Measurements from ENCODE around the gene PXMP2.
"Not testable (repeated sequence)": the region's sequence is repeated elsewhere in the genome, so short reads cannot be mapped to it uniquely, and the experiment has no call there.

The PXMP2 gene

GRCh38 chr12:132660996-132661395 lies 26.4 kb upstream of the PXMP2 start:
- no peak for DNase-seq

GRCh38 chr12:132661972-132662371 lies 25.4 kb upstream of the PXMP2 start:
- no peak for DNase-seq

- DNase-seq = no peak
Observed at GRCh38 chr12:132662901-132663755, 24.3 kb upstream of the PXMP2 start.

GRCh38 chr12:132664206-132665148 lies 22.9 kb upstream of the PXMP2 start:
- DNase-seq = no peak

DNA sequence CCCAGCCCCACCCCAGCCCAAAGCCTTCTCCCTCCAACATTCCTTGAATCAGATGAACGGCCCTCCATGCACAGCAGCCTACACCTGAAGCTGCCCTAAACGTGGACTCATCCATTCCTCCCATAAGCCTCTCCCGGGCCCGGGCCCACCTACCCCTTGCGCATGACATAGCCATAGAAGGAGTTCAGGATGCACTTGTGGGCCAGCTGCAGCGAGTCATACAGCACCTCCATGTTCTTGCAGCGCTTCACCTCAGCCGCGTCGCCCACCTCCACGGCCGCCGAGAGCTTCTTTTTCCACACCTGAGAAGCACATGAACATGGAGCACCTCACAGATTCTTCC lies 22.3 kb upstream of the PXMP2 start:
- no peak for DNase-seq

- no peak for DNase-seq
Observed at GRCh38 chr12:132665794-132666193, 21.6 kb upstream of the PXMP2 start.

DNA sequence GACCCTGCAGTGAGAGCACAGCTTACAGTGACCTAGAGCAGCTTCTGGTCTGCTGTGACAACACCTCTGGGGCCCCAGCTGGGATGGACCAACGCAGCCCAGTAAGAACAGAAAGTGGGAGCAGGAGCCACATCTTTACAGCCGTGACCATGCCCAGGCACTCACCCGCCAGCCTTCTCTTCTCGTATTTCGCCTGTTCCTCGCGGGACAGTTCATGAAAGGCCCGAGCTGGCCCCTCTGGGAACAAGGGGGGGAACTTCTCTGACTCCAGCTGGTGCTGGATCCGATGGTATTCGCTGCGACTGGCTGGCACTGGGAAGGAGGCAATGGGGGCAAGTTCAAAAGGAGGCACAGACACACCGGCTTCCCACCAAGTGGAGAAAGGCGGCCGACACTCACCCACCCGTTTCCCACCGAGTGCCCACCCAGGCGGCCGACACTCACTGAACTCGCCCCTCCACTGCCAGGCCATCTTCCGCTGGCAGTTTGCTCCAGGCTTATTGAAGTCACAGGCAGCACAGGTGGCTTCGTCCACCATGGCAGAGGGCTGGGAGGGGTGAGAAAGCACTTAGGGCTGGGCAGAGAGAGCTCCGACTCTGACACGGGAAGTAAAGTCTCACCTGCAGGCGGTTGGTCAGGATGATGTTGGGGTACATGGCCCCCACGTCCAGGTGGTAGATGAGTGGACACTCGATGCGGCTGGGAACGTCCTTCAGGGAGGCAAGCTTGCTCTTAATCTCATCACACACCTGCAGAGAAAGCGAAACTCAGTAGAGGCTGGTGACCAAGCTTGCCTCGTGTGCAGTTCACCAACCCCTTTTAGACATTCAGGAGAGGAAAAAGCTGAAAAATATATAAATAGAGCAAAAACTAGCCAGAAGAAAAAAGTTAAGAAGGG lies 18.9 kb upstream of the PXMP2 start:
- DNase-seq = no peak

- DNase-seq = no peak
Observed at GRCh38 chr12:132669166-132669879, 18.1 kb upstream of the PXMP2 start.

DNA sequence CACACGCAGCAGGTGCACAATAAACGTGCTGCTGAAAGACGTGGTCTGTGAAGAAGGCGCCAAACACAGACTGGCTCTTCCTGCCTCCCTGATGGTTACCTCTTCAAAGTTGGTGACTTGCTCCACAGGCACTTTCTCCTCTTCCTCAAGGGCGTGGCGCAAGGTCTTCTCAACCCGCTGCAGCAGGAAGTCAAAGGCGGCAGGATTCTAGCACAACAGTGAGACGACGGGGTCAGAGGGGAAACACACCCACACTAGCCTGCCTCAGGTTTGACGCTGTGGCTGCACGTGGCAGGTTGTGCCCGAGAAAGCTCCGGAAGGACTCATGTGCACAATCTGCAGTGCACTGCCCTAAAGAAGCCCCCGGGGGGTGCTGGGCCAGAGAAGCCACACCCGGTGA lies 15.3 kb upstream of the PXMP2 start:
- no peak for DNase-seq

- no peak for DNase-seq
Observed at GRCh38 chr12:132672678-132673077, 14.7 kb upstream of the PXMP2 start.

GRCh38 chr12:132673288-132674179 lies 13.9 kb upstream of the PXMP2 start:
- no peak for DNase-seq

DNA sequence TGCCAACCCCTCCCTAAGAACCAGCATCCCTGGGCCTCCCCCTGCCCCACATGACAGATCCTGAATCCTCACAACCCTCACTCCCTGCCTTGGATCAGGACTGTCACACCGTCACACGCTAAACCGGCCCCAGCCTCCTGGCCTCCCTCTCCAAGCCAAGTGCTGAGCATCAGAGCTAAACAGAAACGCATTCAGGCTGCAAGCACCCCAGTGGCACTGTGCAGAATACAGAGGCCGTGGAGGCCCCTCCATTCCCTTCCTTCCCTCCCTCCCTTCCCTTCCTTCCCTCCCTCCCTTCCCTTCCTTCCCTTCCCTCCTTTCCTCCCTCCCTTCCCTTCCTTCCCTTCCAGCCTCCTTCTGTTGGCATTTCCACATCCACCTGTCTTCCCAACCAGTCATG lies 12.8 kb upstream of the PXMP2 start:
- no peak for DNase-seq

GRCh38 chr12:132675757-132676432 lies 11.5 kb upstream of the PXMP2 start:
- DNase-seq = no peak

- no peak for DNase-seq
Observed at GRCh38 chr12:132677492-132677891, 9.9 kb upstream of the PXMP2 start.

GRCh38 chr12:132685400-132685799 lies 2.0 kb upstream of the PXMP2 start:
- no peak for DNase-seq

- no peak for DNase-seq
Observed at GRCh38 chr12:132686825-132687210, 569 bp upstream of the PXMP2 start.

DNA sequence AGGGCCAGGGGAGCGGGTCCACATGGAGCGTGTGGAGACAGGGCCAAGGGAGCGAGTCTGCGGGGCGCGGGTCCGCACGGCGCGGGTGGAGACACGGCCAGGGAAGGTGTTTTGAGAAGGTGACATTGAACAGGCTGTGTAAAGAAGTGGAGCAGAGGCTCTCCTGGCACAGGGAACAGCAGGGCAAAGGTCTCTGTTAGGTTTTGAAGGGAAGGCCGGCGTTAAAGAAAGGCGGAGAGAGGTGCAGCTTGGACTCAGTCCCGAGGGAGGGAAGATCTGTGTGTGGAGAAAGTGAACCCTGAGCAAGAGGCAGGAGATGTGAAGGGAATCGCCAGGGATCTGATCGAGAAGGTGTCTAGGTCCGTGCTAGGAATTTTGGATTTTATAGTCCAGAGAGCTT lies 1.8 kb downstream of the PXMP2 start:
- no peak for DNase-seq

DNA sequence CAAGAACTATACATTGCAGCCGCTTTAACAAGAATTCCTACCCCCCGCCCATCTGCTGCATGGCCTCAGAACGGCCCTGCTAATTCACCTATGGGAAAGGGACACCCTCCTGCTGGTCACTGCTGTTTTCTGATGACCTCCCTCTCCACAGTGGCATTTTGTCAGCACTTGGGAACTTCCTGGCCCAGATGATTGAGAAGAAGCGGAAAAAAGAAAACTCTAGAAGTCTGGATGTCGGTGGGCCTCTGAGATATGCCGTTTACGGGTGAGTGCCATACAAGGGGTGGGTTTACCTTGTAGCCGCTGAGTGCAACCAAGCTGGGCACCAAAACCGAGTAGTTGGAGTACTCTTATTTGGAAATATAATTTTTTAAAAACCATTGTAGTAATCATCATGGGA lies 2.7 kb downstream of the PXMP2 start:
- DNase-seq = no peak

- DNase-seq = not testable (repeated sequence)
Observed at GRCh38 chr12:132692030-132692429, 4.6 kb downstream of the PXMP2 start.

DNA sequence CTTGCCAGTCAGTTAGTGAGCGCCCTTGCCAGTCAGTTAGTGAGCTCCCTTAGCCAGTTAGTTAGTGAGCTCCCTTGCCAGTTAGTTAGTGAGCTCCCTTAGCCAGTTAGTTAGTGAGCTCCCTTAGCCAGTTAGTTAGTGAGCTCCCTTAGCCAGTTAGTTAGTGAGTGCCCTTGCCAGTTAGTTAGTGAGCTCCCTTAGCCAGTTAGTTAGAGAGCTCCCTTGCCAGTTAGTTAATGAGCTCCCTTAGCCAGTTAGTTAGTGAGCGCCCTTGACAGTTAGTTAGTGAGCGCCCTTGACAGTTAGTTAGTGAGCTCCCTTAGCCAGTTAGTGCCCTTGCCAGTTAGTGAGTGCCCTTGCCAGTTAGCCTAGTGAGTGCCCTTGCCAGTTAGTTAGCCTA lies 7.5 kb downstream of the PXMP2 start:
- not testable (repeated sequence) for DNase-seq

- DNase-seq = no peak
Observed at GRCh38 chr12:132695431-132695830, 8.0 kb downstream of the PXMP2 start.

All from effector CD8-positive, alpha-beta T cell (primary cell).